ENCODE results near the gene CA12. TPM values are rescaled to one million over a fixed set of nuclear protein-coding genes. Genes with fewer than 3 reads are reported as not detected.

CA12 gene
- total and polyA plus RNA-seq, 12 donors = under 0.01 to 1.4 (median 0.31) TPM; not detected in 2

GRCh38 chr15:63349156-63349555 lies 32.5 kb downstream of the CA12 start:
- H3K27me3 ChIP-seq = no peaks in the 10 kb centered on the region
- intact Hi-C loops (cut with DNase I) = no loop called here
- WGBS, 4 donors = 51 to 60% (median 56%) methylated on average over 3 to 6 of the region's 6 CpGs
- no peaks in the 10 kb centered on the region for H3K9me3 ChIP-seq (replicated peaks in 1 of 3)
- peaks cover 10 to 18% of the 10 kb centered on the region in 2 donors for H3K4me1 ChIP-seq (replicated peaks in 1 of 2)
- H3K27ac ChIP-seq = peak overlapping the region in 2 of 5 donors; percentile 18 to 39
- no peaks in the 10 kb centered on the region for H3K36me3 ChIP-seq (replicated peaks in 1 of 2)
- peak; percentile 32 to 72 (median 54) for DNase-seq
- H3K4me3 ChIP-seq = no peak overlapping the region
- TF ChIP-seq POLR2A (IDR thresholded peaks at IDR 0.05) = no peak
- TF ChIP-seq, protein P1, sequence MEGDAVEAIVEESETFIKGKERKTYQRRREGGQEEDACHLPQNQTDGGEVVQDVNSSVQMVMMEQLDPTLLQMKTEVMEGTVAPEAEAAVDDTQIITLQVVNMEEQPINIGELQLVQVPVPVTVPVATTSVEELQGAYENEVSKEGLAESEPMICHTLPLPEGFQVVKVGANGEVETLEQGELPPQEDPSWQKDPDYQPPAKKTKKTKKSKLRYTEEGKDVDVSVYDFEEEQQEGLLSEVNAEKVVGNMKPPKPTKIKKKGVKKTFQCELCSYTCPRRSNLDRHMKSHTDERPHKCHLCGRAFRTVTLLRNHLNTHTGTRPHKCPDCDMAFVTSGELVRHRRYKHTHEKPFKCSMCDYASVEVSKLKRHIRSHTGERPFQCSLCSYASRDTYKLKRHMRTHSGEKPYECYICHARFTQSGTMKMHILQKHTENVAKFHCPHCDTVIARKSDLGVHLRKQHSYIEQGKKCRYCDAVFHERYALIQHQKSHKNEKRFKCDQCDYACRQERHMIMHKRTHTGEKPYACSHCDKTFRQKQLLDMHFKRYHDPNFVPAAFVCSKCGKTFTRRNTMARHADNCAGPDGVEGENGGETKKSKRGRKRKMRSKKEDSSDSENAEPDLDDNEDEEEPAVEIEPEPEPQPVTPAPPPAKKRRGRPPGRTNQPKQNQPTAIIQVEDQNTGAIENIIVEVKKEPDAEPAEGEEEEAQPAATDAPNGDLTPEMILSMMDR (IDR thresholded peaks at IDR 0.05) = no peak

DNA sequence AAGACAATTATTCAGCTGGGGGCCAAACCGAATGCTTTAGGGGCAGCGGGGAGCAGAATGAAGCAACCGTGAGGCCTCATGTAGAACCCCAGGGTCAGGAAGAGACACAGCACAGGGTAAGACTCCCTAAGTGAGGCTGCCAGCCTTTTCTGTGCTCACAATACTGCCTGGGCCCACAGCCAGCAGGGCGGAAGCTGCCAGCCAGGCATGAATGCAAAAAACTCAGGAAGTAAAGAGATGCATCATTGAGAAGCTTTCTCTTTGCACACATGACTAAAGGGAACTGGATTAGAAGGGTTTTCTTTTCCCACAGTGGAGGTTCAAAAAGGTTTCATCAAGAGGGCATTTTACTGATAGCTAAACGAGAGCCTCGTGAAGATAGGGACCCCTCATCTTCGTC lies 33.3 kb downstream of the CA12 start:
- TF ChIP-seq, protein P1 (IDR thresholded peaks at IDR 0.05) = no peak
- TF ChIP-seq POLR2A (IDR thresholded peaks at IDR 0.05) = no peak
- no peaks in the 10 kb centered on the region for H3K27me3 ChIP-seq
- 39 to 50% (median 46%) methylated on average over 7 of the region's 7 CpGs for WGBS, 4 donors
- no peaks in the 10 kb centered on the region for H3K9me3 ChIP-seq (replicated peaks in 1 of 3)
- DNase-seq = peak; percentile 61 to 85 (median 75)
- H3K4me3 ChIP-seq = no peak overlapping the region
- peaks cover 10 to 18% of the 10 kb centered on the region in 2 donors for H3K4me1 ChIP-seq (replicated peaks in 1 of 2)
- intact Hi-C loops (cut with DNase I) = no loop called here
- no peaks in the 10 kb centered on the region for H3K36me3 ChIP-seq (replicated peaks in 1 of 2)
- H3K27ac ChIP-seq = peak overlapping the region in 4 of 5 donors; percentile 13 to 39 (median 26)

DNA sequence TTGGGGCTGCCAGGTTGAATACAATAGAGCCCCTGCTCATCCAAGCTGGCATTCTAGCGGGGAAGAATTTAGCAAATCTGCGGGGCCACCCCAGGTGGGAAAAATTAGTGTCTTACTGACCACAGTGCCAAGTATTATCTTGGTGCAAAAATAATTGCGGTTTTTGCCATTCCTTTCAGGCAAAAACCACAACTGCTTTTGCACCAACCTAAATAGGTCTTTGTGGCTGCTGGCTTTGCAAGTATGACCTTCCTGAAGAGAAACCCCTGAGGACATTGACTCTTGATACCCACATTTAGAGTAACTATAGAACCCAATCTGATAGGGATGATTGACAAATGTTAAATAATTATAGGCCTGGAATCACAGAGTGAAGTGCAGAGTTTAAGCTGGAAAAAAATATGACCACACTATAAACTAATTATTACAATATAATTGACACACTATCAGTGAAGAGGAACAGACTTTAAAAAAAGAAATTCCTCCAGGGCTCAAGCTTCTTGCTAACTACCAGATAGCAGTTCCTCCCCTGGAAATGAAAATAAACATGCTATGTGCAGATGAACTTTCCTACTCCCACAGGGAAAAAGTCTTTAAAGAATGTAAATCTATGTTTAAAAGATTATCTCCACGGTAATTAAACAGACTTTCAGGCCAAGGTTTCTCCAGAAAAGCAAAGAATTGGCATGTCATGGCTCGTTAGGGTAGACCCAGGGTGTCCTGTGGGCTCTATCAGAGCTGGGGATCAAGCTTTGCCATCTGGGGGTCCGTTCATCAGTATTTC lies 34.4 kb downstream of the CA12 start:
- 79 to 83% (median 80%) methylated on average over 6 of the region's 6 CpGs for WGBS, 4 donors
- no peak for DNase-seq
- H3K36me3 ChIP-seq (replicated peaks in 1 of 2) = no peaks in the 10 kb centered on the region
- H3K9me3 ChIP-seq (replicated peaks in 1 of 3) = no peaks in the 10 kb centered on the region
- no peak overlapping the region for H3K4me3 ChIP-seq
- TF ChIP-seq POLR2A (IDR thresholded peaks at IDR 0.05) = no peak
- TF ChIP-seq, protein P1 (IDR thresholded peaks at IDR 0.05) = no peak
- intact Hi-C loops (cut with DNase I) = no loop called here
- H3K27ac ChIP-seq = no peak overlapping the region
- H3K4me1 ChIP-seq (replicated peaks in 1 of 2) = peaks cover 10 to 18% of the 10 kb centered on the region in 2 donors
- H3K27me3 ChIP-seq = no peaks in the 10 kb centered on the region

- no peaks in the 10 kb centered on the region for H3K27me3 ChIP-seq
- no peak for DNase-seq
- H3K27ac ChIP-seq = no peak overlapping the region
- H3K4me3 ChIP-seq = no peak overlapping the region
- no peaks in the 10 kb centered on the region for H3K9me3 ChIP-seq (replicated peaks in 1 of 3)
- H3K36me3 ChIP-seq (replicated peaks in 1 of 2) = no peaks in the 10 kb centered on the region
- TF ChIP-seq POLR2A (IDR thresholded peaks at IDR 0.05) = no peak
- TF ChIP-seq, protein P1 (IDR thresholded peaks at IDR 0.05) = no peak
- peaks cover 10 to 18% of the 10 kb centered on the region in 2 donors for H3K4me1 ChIP-seq (replicated peaks in 1 of 2)
- WGBS, 4 donors = 87 to 92% (median 89%) methylated on average over 9 to 14 of the region's 14 CpGs
- intact Hi-C loops (cut with DNase I) = no loop called here
These were observed 36.3 kb downstream of the CA12 start for GRCh38 chr15:63345391-63345752.
